ENCODE data around the gene TRIP10. TPM values are rescaled to one million over a fixed set of nuclear protein-coding genes. Genes with fewer than 3 reads are reported as not detected.

Gene TRIP10
- total and polyA plus RNA-seq, 2 of the 13 experiments (the other 11 are each of a cell fraction or from before 2014, with no cell fraction given) = 32.5 to 33.2 TPM

DNA sequence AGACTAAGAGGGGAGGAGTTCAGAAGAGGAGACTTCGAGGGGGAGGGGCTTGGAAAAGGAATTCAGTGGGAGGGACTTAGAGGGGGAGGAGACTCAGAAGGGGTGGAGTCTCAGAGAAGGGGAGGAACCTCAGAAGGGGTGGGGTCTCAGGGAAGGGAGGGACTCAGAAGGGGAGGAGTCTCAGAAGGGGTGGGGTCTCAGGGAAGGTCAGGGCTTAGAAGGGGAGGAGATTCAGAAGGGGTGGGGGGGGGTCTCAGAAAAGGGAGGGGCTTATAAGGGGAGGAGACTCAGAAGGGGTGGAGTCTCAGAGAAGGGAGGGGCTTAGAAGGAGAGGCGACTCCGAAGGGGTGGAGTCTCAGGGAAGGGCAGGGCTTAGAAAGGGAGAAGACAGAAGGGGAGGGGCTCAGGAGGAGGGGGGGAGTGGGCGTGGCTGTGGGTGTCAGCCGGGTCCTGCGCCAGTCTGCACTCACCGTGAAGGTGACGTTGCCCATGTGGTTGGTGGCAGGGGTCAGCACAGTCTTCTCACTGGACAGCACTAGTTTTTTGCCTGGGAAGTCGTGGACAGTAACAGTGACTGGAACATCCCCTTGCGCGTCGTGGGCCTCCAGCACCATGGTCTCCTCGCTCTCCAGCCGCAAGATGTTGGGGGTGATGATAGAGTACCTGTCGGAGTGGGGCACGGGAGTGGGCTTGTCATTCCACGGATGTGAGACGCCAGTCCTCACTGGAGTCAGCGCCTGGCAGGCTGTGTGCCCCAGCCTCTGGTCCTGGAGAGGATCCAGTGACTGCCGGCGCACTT, 20.5 kb upstream of the TRIP10 start (continued):
- TF ChIP-seq, protein P1, sequence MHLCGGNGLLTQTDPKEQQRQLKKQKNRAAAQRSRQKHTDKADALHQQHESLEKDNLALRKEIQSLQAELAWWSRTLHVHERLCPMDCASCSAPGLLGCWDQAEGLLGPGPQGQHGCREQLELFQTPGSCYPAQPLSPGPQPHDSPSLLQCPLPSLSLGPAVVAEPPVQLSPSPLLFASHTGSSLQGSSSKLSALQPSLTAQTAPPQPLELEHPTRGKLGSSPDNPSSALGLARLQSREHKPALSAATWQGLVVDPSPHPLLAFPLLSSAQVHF (CRISPR knock-in tag; IDR thresholded peaks at IDR 0.05) = no peak
- TF ChIP-seq ZNF253 (CRISPR knock-in tag; IDR thresholded peaks at IDR 0.05; ENCODE audit: borderline replicate concordance) = no peak
- no peak for TF ChIP-seq ZNF792 (CRISPR knock-in tag; IDR thresholded peaks at IDR 0.05)
- TF ChIP-seq ZBTB25 (CRISPR knock-in tag; IDR thresholded peaks at IDR 0.05) = no peak
- TF ChIP-seq ZNF460 (CRISPR knock-in tag; IDR thresholded peaks at IDR 0.05; ENCODE audit: borderline replicate concordance) = no peak
- TF ChIP-seq, protein P2, sequence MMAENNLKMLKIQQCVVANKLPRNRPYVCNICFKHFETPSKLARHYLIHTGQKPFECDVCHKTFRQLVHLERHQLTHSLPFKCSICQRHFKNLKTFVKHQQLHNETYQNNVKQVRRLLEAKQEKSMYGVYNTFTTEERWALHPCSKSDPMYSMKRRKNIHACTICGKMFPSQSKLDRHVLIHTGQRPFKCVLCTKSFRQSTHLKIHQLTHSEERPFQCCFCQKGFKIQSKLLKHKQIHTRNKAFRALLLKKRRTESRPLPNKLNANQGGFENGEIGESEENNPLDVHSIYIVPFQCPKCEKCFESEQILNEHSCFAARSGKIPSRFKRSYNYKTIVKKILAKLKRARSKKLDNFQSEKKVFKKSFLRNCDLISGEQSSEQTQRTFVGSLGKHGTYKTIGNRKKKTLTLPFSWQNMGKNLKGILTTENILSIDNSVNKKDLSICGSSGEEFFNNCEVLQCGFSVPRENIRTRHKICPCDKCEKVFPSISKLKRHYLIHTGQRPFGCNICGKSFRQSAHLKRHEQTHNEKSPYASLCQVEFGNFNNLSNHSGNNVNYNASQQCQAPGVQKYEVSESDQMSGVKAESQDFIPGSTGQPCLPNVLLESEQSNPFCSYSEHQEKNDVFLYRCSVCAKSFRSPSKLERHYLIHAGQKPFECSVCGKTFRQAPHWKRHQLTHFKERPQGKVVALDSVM (CRISPR knock-in tag; IDR thresholded peaks at IDR 0.05) = no peak
- no peak for TF ChIP-seq GMEB1 (CRISPR knock-in tag; IDR thresholded peaks at IDR 0.05; ENCODE audit: borderline replicate concordance)
- no peak for TF ChIP-seq HES4 (CRISPR knock-in tag; IDR thresholded peaks at IDR 0.05; ENCODE audit: borderline replicate concordance)
- peak; percentile 37; the same call in 1 of the 2 replicates for TF ChIP-seq MED1 (CRISPR knock-in tag; IDR thresholded peaks at IDR 0.05)
- peak; percentile 69 for TF ChIP-seq PATZ1 (CRISPR knock-in tag; IDR thresholded peaks at IDR 0.05)
- TF ChIP-seq CENPBD1 (CRISPR knock-in tag; IDR thresholded peaks at IDR 0.05; ENCODE audit: borderline replicate concordance, low read depth) = no peak
- TF ChIP-seq TARDBP (CRISPR knock-in tag; IDR thresholded peaks at IDR 0.05) = peak; percentile 74; the same call in 1 of the 2 replicates
- no peak for TF ChIP-seq KDM3A (CRISPR knock-in tag; IDR thresholded peaks at IDR 0.05; ENCODE audit: low read depth)
- TF ChIP-seq HNF4A (CRISPR knock-in tag; IDR thresholded peaks at IDR 0.05) = peak; percentile 12; the same call in 1 of the 2 replicates
- TF ChIP-seq DNMT1 (CRISPR knock-in tag; IDR thresholded peaks at IDR 0.05) = 0 out of 2 replicates have a peak, but pooled peaks have one; percentile 68
- peak; percentile 82 for TF ChIP-seq GZF1 (CRISPR knock-in tag; IDR thresholded peaks at IDR 0.05)
- no peak for TF ChIP-seq NFIC (IDR thresholded peaks at IDR 0.05; ENCODE audit: low read length)
- no peak for TF ChIP-seq HDAC2 (CRISPR knock-in tag; IDR thresholded peaks at IDR 0.05)
- no peak for TF ChIP-seq ZNF501 (CRISPR knock-in tag; IDR thresholded peaks at IDR 0.05)
- TF ChIP-seq ARID2 (CRISPR knock-in tag; IDR thresholded peaks at IDR 0.05; ENCODE audit: borderline replicate concordance) = no peak
- TF ChIP-seq ZFX (CRISPR knock-in tag; IDR thresholded peaks at IDR 0.05; ENCODE audit: low read depth) = peak; percentile 49

Measured in HepG2 (cell line).